ENCODE data around the gene KSR1. TPM values are rescaled to one million over a fixed set of nuclear protein-coding genes. Genes with fewer than 3 reads are reported as not detected.
A peak's percentile ranks its signal among the peaks of the same experiment; 100 is the strongest.

Gene KSR1
- total RNA-seq, 6 donors from 2014 or later = 23.0 to 94.3 (median 60.9) TPM

DNA sequence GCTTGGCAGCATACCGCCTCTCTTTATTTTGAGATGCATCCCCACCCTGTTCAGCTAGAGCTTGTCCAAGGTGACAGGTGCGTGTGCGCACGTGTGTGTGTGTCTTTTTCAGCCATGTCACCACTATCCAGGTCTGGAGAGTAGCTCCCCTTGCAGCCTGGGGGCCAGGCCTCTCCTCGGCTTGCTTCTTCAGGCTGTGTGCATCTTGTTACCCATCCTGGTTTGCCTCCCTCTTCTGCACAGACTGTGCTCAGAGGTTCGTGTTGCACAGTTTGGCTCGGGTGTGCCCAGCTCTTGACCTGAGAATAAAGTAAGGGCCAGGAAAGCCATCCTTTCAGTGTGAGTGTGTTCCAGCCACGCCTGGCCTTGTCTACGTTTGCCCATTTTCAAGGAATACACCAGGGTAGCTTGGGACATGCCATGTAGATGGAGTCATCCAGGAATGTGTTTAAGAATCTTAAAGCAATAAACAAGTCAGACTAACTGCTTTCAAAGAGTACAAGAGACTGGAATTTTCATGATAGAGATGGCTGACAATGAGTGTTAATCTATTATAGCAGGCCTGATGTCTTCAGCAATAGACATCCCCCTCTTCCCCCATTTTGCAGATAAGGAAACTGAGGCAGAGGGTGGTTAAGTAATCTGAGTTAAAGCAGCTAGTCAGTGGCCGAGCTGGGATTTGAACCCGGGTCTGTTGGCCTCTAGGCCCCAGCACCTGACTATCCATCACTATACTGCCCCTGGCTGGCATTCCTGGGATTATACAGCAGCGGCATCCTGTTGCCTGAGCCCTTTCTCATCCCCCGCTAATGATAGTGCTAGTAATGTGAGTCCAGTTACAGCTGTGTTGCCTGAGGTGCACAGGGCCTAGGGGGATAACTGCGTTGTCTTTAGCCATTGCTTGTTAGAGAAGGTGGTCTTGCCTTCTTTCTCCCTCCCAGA is 77.9 kb downstream of the KSR1 start:
- Histone ChIP-seq H3K36me3 (no peaks in the 10 kb centered on the region), H3K27ac (peak overlapping the region in 1 of 4 donors; percentile 88), H3K4me3 (no peak overlapping the region), H3K27me3 (no peaks in the 10 kb centered on the region), H3K9me3 (no peaks in the 10 kb centered on the region), H3K4me1 (peaks cover 44 to 78% (median 68%) of the 10 kb centered on the region in 4 donors)
- DNase-seq (no peak), ATAC-seq (ENCODE audit: low FRiP score in 2 of 2) (no peak)
- TF ChIP-seq POLR2A (IDR thresholded peaks at IDR 0.05) = no peak
- no peak for TF ChIP-seq POLR2AphosphoS5 (IDR thresholded peaks at IDR 0.05)
- TF ChIP-seq, protein P1, sequence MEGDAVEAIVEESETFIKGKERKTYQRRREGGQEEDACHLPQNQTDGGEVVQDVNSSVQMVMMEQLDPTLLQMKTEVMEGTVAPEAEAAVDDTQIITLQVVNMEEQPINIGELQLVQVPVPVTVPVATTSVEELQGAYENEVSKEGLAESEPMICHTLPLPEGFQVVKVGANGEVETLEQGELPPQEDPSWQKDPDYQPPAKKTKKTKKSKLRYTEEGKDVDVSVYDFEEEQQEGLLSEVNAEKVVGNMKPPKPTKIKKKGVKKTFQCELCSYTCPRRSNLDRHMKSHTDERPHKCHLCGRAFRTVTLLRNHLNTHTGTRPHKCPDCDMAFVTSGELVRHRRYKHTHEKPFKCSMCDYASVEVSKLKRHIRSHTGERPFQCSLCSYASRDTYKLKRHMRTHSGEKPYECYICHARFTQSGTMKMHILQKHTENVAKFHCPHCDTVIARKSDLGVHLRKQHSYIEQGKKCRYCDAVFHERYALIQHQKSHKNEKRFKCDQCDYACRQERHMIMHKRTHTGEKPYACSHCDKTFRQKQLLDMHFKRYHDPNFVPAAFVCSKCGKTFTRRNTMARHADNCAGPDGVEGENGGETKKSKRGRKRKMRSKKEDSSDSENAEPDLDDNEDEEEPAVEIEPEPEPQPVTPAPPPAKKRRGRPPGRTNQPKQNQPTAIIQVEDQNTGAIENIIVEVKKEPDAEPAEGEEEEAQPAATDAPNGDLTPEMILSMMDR (IDR thresholded peaks at IDR 0.05) = no peak
- TF ChIP-seq EP300 (IDR thresholded peaks at IDR 0.05) = no peak
- WGBS, 2 donors = 78 to 85% methylated on average over 13 to 14 of the region's 14 CpGs

DNA sequence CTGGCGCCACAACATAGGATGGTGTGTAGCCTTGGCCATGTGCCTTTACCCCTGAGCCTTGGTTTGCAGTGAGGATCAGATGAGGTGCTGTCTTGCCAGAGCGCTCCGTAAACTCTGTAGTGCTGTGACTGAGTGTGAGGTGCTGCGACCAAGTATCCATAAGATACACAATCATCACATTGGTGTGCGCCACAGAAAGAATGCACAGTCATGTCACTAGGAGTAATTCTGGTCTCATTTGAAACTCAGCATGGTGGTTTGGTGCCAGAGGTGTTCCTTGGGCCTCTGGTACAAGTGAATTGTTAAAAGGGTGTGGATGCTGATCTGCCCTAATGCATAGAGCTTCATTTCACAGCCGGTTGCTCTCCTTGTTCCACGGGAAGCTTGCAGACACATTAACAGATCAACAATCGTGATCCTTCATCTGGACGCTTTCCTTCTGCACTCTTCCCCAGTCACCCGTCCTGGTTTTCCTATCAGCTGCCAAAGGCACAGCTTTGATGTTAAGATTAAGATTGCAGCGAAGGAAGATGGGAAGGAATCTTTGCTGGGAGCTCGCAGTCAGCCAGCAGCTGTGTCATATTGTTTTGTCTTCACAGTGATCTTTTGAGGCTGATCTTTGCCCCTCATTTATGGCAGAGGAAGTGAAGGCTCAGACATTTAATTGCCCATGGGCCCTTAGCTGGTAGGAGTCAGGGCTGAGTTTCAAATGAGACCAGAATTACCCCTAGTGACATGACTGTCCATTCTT is 79.1 kb downstream of the KSR1 start:
- H3K4me3 ChIP-seq = no peak overlapping the region
- H3K4me1 ChIP-seq = peaks cover 45 to 78% (median 67%) of the 10 kb centered on the region in 4 donors
- WGBS, 2 donors = 74 to 77% methylated on average over 12 of the region's 12 CpGs
- TF ChIP-seq EP300 (IDR thresholded peaks at IDR 0.05) (no peak), POLR2AphosphoS5 (IDR thresholded peaks at IDR 0.05) (no peak), POLR2A (IDR thresholded peaks at IDR 0.05) (no peak)
- TF ChIP-seq, protein P1 (IDR thresholded peaks at IDR 0.05) = no peak
- H3K27ac ChIP-seq = peak overlapping the region in 3 of 4 donors; percentile 17 to 27 (median 19)
- H3K27me3 ChIP-seq = no peaks in the 10 kb centered on the region
- no peak for ATAC-seq (ENCODE audit: low FRiP score in 2 of 2)
- H3K36me3 ChIP-seq = no peaks in the 10 kb centered on the region
- no peak for DNase-seq
- H3K9me3 ChIP-seq = no peaks in the 10 kb centered on the region

DNA sequence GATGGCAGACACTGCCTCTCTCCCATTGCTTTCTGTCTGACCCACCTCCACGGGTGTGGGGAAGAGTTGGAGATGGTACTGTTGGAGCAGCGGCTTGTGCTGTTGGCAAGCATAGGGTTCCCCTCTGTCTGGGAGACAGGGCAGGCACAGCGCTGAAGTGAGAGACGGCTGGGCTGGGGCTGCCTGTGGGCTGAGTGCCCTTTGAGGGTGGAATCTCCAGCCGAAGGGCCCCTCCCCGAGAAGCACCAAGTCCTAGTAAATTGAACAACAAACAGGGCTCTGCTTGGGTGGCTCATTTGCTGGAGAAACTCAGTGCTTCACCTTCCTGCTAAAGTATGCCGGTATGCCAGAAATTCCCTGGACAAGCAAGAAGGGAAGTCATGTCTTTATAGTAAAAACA is 79.7 kb downstream of the KSR1 start:
- H3K9me3 ChIP-seq = no peaks in the 10 kb centered on the region
- ATAC-seq (ENCODE audit: low FRiP score in 2 of 2) (no peak), DNase-seq (no peak)
- H3K27ac ChIP-seq = peak overlapping the region in 3 of 4 donors; percentile 17 to 27 (median 19)
- no peaks in the 10 kb centered on the region for H3K27me3 ChIP-seq
- no peak overlapping the region for H3K4me3 ChIP-seq
- H3K36me3 ChIP-seq = no peaks in the 10 kb centered on the region
- TF ChIP-seq POLR2A (IDR thresholded peaks at IDR 0.05) (no peak), EP300 (IDR thresholded peaks at IDR 0.05) (no peak), POLR2AphosphoS5 (IDR thresholded peaks at IDR 0.05) (no peak)
- TF ChIP-seq, protein P1 (IDR thresholded peaks at IDR 0.05) = no peak
- peaks cover 44 to 78% (median 67%) of the 10 kb centered on the region in 4 donors for H3K4me1 ChIP-seq
- 75 to 82% methylated on average over 6 to 7 of the region's 7 CpGs for WGBS, 2 donors

DNA sequence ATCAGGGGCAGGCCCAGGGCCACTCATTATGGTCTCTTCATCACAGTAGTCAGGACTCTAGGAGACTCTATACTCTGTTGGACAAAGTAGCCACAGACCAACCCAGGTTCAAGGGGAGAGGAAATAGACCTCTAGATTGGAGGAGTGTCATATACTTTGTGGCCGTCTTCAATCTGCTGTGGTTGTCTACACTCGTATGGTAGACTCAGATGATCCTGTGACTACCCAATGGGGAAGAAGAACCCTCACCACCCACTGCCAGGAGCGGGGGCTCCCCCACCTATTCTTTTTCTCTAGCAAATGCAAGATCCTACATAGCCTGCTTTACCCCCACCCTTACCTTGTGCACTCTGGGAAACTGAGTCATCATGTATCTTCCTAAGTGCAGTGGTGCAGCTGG is 80.5 kb downstream of the KSR1 start:
- no peaks in the 10 kb centered on the region for H3K36me3 ChIP-seq
- DNase-seq = no peak
- TF ChIP-seq POLR2AphosphoS5 (IDR thresholded peaks at IDR 0.05) (no peak), POLR2A (IDR thresholded peaks at IDR 0.05) (no peak), EP300 (IDR thresholded peaks at IDR 0.05) (no peak)
- no peaks in the 10 kb centered on the region for H3K9me3 ChIP-seq
- H3K27ac ChIP-seq = no peak overlapping the region
- H3K27me3 ChIP-seq = no peaks in the 10 kb centered on the region
- 76 to 81% methylated on average over 3 of the region's 3 CpGs for WGBS, 2 donors
- no peak for ATAC-seq (ENCODE audit: low FRiP score in 2 of 2)
- no peak overlapping the region for H3K4me3 ChIP-seq
- H3K4me1 ChIP-seq = peaks cover 41 to 77% (median 67%) of the 10 kb centered on the region in 4 donors

Measured in upper lobe of left lung (tissue), 6 donors.